ENCODE data around the gene CELSR3. TPM values are rescaled to one million over a fixed set of nuclear protein-coding genes. Genes with fewer than 3 reads are reported as not detected.

CELSR3 gene
- polyA plus RNA-seq, 6 donors from 2014 or later = 0.28 TPM; not detected in 5

DNA sequence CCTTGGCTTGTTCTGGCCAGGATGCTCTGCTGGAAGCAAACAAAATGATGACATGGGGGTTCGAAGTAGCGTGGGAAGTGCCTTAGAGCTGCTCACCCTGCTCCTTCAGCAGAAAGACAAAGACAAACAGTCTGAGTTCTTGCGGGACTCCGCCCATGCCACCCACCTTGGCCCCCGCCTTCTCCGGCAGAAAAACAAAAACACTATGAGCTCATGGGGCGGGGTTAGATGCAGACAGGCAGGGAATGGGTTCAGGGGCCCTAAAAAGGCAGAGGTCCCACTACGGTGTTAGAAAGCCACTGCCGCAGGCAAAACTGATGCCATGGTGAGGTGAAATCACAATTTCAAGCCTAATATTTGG, 32.7 kb upstream of the CELSR3 start:
- Mint-ChIP-seq H3K4me3 (no peak overlapping the region), H3K27me3 (no peaks in the 10 kb centered on the region), H3K36me3 (peaks cover 0 to 7% of the 10 kb centered on the region in 2 donors), H3K4me1 (peaks cover 10 to 26% (median 12%) of the 10 kb centered on the region in 3 donors), H3K27ac (no peak overlapping the region), H3K9me3 (no peaks in the 10 kb centered on the region)
- DNase-seq (no peak), ATAC-seq (ENCODE audit: low read depth in 2 of 2) (no peak)

DNA sequence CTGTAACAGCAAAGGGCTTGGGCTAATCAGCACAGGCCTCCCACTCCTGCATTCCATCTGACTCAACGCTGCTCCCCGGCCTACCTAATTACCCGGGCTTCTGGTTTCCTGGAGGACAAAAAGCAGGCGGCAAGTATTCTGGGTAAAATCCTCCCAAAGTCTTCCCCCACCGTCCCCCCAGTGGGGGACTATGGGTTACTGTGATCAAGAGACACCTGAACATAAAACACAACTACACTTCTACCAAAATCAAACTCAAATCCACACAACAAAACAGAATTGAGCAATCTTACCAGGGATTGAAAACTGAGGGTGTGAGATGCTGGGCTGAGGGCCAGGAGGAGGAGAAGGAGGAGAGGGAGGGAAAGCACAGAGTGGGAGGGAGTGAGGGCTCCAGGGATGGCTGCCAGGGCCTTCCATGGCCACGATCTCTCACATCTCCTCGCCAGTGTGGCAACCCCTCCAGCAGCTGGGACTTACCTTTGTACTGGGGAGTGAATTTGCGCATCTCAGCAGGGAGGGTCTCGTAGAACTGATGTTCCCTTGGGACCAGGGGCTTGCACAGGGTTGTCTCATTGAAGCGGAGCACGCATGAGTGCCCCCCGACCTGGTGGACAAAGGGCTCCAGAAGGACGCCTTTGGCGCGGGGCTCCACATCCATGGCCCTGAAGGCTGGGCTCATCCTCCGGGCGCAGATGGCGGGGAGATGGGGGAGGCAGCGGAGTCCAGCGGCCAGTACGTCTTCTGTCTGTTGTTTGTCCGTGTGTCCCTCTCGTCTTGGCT, 32.1 kb upstream of the CELSR3 start:
- Mint-ChIP-seq H3K27ac (no peak overlapping the region), H3K4me1 (peaks cover 7 to 21% (median 12%) of the 10 kb centered on the region in 3 donors), H3K4me3 (no peak overlapping the region), H3K36me3 (peaks cover 0 to 7% of the 10 kb centered on the region in 2 donors), H3K27me3 (no peaks in the 10 kb centered on the region), H3K9me3 (no peaks in the 10 kb centered on the region)
- DNase-seq = no peak
- no peak for ATAC-seq (ENCODE audit: low read depth in 2 of 2)

GRCh38 chr3:48693826-48694225, 31.1 kb upstream of the CELSR3 start:
- H3K9me3 Mint-ChIP-seq = no peaks in the 10 kb centered on the region
- no peak overlapping the region for H3K4me3 Mint-ChIP-seq
- peaks cover 0 to 7% of the 10 kb centered on the region in 2 donors for H3K36me3 Mint-ChIP-seq
- peaks cover 4 to 12% (median 4%) of the 10 kb centered on the region in 3 donors for H3K4me1 Mint-ChIP-seq
- H3K27me3 Mint-ChIP-seq = no peaks in the 10 kb centered on the region
- no peak for DNase-seq
- no peak overlapping the region for H3K27ac Mint-ChIP-seq
- ATAC-seq (ENCODE audit: low read depth in 2 of 2) = no peak

- no peaks in the 10 kb centered on the region for H3K27me3 Mint-ChIP-seq
- H3K4me3 Mint-ChIP-seq = no peak overlapping the region
- H3K36me3 Mint-ChIP-seq = peaks cover 0 to 7% of the 10 kb centered on the region in 2 donors
- no peak for ATAC-seq (ENCODE audit: low read depth in 2 of 2)
- H3K4me1 Mint-ChIP-seq = peaks cover 4 to 12% (median 4%) of the 10 kb centered on the region in 3 donors
- no peaks in the 10 kb centered on the region for H3K9me3 Mint-ChIP-seq
- no peak for DNase-seq
- H3K27ac Mint-ChIP-seq = peak overlapping the region in 2 of 6 donors; percentile 52 to 59
Observed at GRCh38 chr3:48692551-48692950, 29.9 kb upstream of the CELSR3 start.

GRCh38 chr3:48690846-48691458, 28.3 kb upstream of the CELSR3 start:
- Mint-ChIP-seq H3K4me1 (peaks cover 6 to 21% (median 9%) of the 10 kb centered on the region in 3 donors), H3K27ac (peak overlapping the region in 3 of 6 donors; percentile 10 to 93 (median 25)), H3K9me3 (no peaks in the 10 kb centered on the region), H3K27me3 (no peaks in the 10 kb centered on the region), H3K36me3 (peaks cover 0 to 7% of the 10 kb centered on the region in 2 donors), H3K4me3 (peak overlapping the region in 1 of 8 donors; percentile 7)
- ATAC-seq (ENCODE audit: low read depth in 2 of 2) (no peak), DNase-seq (no peak)

DNA sequence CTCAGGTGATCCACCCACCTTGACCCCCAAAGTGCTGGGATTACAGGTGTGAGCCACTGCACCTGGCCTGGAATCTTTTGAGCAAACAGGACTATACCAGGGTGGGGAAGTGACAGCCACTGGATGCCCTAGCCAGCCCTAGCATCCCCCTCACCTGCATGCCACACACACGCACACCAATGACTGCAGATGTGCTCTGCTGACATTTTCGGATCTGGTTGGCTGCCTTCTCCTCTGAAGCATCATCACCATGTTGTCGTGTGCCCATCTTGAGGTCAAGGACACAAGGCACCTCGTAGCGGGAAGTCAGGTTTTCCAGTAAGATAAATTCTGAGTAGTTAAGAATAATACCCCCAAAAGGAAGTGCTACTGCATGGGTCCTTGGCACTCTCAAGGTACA, 26.7 kb upstream of the CELSR3 start:
- no peak for ATAC-seq (ENCODE audit: low read depth in 2 of 2)
- Mint-ChIP-seq H3K4me3 (no peak overlapping the region), H3K4me1 (peaks cover 14 to 27% (median 18%) of the 10 kb centered on the region in 3 donors), H3K36me3 (peaks cover 0 to 7% of the 10 kb centered on the region in 2 donors), H3K27ac (no peak overlapping the region), H3K9me3 (no peaks in the 10 kb centered on the region), H3K27me3 (no peaks in the 10 kb centered on the region)
- no peak for DNase-seq

GRCh38 chr3:48688737-48689075, 26.0 kb upstream of the CELSR3 start:
- Mint-ChIP-seq H3K27me3 (no peaks in the 10 kb centered on the region), H3K36me3 (peaks cover 0 to 7% of the 10 kb centered on the region in 2 donors), H3K9me3 (no peaks in the 10 kb centered on the region), H3K4me3 (peak overlapping the region in 1 of 8 donors; percentile 49), H3K27ac (peak overlapping the region in 1 of 6 donors; percentile 88), H3K4me1 (peaks cover 18 to 34% (median 22%) of the 10 kb centered on the region in 3 donors)
- no peak for DNase-seq
- ATAC-seq (ENCODE audit: low read depth in 2 of 2) = no peak

- no peak for ATAC-seq (ENCODE audit: low read depth in 2 of 2)
- Mint-ChIP-seq H3K4me3 (peak overlapping the region in 1 of 8 donors; percentile 49), H3K36me3 (peaks cover 0 to 7% of the 10 kb centered on the region in 2 donors), H3K27me3 (no peaks in the 10 kb centered on the region), H3K9me3 (no peaks in the 10 kb centered on the region), H3K4me1 (peaks cover 19 to 35% (median 23%) of the 10 kb centered on the region in 3 donors), H3K27ac (peak overlapping the region in 3 of 6 donors; percentile 22 to 88 (median 44))
- no peak for DNase-seq
Observed at GRCh38 chr3:48688032-48688736, 25.5 kb upstream of the CELSR3 start.

DNA sequence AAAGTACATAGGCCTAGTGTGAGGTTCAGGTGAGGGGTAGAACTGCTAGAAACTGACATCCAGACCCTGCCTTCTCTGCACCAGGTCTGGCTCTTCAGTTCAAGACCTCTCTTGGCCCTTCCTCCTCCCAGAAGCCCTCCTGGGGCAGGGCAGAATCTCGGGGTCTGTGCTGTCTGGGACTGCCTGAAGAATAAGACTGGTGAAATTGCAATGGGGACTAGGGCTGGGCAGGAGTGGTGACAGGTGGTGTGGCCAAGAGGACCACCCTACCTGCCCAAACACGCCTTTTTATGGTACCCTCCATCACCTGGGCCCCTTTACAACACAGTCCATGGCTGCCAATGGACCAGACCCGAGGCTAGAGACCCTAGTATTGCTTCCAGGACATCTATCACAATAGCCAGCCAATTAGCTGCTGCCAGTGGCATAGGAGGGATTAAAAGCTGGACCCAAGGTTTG, 24.6 kb upstream of the CELSR3 start:
- H3K27me3 Mint-ChIP-seq = no peaks in the 10 kb centered on the region
- H3K36me3 Mint-ChIP-seq = peaks cover 0 to 7% of the 10 kb centered on the region in 2 donors
- H3K9me3 Mint-ChIP-seq = no peaks in the 10 kb centered on the region
- H3K27ac Mint-ChIP-seq = no peak overlapping the region
- DNase-seq (no peak), ATAC-seq (ENCODE audit: low read depth in 2 of 2) (no peak)
- peak overlapping the region in 3 of 8 donors; percentile 22 to 88 (median 47) for H3K4me3 Mint-ChIP-seq
- H3K4me1 Mint-ChIP-seq = peaks cover 19 to 34% (median 23%) of the 10 kb centered on the region in 3 donors

DNA sequence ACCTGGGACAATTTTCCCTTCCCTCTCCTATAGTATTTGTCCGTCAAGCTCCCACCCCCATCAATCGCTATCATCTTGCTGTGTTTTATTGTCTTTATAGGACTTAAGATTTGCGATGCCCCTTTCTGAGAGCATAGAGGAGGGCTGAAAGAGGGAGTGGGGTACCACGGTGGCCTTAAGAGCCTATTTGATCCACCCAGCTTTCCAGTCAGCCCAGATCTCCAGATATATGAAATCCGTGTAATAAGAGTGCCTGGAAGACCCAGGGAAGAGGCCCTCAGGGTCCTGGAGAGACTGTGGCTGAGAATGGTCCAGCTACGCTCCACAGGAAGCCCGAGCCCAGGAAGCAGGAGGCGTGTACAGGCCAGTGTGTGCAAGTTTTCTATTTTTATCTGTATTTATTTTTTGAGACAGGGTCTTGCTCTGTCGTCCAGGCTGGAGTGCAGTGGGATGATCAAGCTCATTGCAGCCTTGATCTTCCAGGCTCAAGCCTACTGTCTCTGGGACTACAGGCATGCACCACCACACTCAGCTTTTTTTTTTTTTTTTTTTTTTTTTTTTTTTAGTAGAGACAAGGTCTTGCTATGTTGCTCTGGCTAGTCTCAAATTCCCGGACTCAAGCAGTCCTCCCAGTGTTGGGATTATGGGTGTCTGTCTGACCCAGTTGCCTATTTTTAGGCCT, 24.0 kb upstream of the CELSR3 start:
- ATAC-seq (ENCODE audit: low read depth in 2 of 2) (no peak), DNase-seq (no peak)
- Mint-ChIP-seq H3K4me1 (peaks cover 19 to 34% (median 23%) of the 10 kb centered on the region in 3 donors), H3K27me3 (no peaks in the 10 kb centered on the region), H3K36me3 (peaks cover 0 to 7% of the 10 kb centered on the region in 2 donors), H3K9me3 (no peaks in the 10 kb centered on the region), H3K27ac (peak overlapping the region in 4 of 6 donors; percentile 83 to 94 (median 88)), H3K4me3 (peak overlapping the region; percentile 84 to 96 (median 92))

- Mint-ChIP-seq H3K27ac (peak within 1 kb of the TSS; percentile 83 to 94 (median 90)), H3K9me3 (no peaks in the 10 kb centered on the region), H3K4me1 (peaks cover 21 to 35% (median 25%) of the 10 kb centered on the region in 3 donors), H3K4me3 (peak within 1 kb of the TSS; percentile 84 to 96 (median 92)), H3K27me3 (no peaks in the 10 kb centered on the region), H3K36me3 (peaks cover 0 to 1% of the 10 kb centered on the region in 2 donors)
- ATAC-seq (ENCODE audit: low read depth in 2 of 2) = peak; percentile 82 to 85
- peak; percentile 90 for DNase-seq
Observed at GRCh38 chr3:48685603-48686511, 23.2 kb upstream of the CELSR3 start, which contains the start of gene NCKIPSD. NCKIPSD (minus strand) TSS chr3:48685915; CDS start chr3:48685807, 108 bp downstream.

- DNase-seq (no peak), ATAC-seq (ENCODE audit: low read depth in 2 of 2) (no peak)
- Mint-ChIP-seq H3K4me1 (peaks cover 27 to 41% (median 31%) of the 10 kb centered on the region in 3 donors), H3K9me3 (no peaks in the 10 kb centered on the region), H3K36me3 (no peaks in the 10 kb centered on the region), H3K4me3 (peak overlapping the region; percentile 84 to 96 (median 92)), H3K27ac (peak overlapping the region in 3 of 6 donors; percentile 74 to 93 (median 83)), H3K27me3 (no peaks in the 10 kb centered on the region)
Observed at GRCh38 chr3:48685293-48685602, 22.6 kb upstream of the CELSR3 start.
